GM12891 (cell line): Measurements from ENCODE around the gene ADNP.

Source experiments
- POLR2A ChIP-seq: IDR thresholded peaks from 2 replicates; pipeline ENCODE4 v1.6.1; 2011; ENCODE audit warnings: low read depth, low read length, control low read depth
- POLR2AphosphoS5 ChIP-seq: IDR thresholded peaks from 2 replicates; pipeline ENCODE4 v1.6.1; 2011; ENCODE audit warnings: low read depth, low read length, control low read depth
- SPI1 ChIP-seq: IDR thresholded peaks from 2 replicates; pipeline ENCODE4 v1.6.1; 2011; ENCODE audit warnings: low read depth, low read length, control low read depth
- TAF1 ChIP-seq: IDR thresholded peaks from 2 replicates; pipeline ENCODE4 v1.6.1; 2011; ENCODE audit warnings: low read depth, low read length, control low read depth

DNA sequence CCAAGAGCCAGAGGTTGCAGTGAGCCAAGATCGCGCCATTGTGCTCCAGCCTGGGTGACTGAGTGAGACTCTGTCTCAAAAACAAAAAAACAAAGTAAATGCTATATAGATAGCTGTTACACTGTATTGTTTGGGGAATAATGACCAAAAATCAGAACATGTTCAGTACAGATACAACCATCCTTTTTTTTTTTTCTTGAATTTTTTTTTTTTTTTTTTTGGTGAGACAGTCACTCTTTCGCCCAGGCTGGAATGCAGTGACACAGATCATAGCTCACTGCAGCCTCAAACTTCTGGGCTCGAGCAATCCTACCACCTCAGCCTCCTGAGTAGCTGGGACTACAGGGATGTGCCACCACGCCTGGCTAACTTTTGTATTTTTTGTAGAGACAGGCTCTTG lies 72.7 kb downstream of the ADNP start:
- TF ChIP-seq POLR2A: no peak
- no peak for TF ChIP-seq POLR2AphosphoS5
- TF ChIP-seq TAF1: no peak
- TF ChIP-seq SPI1: no peak
